ENCODE measurements around the gene BEST3.

GRCh38 chr12:69739287-69740191 is 40.4 kb upstream of the BEST3 start:
- TF ChIP-seq MXD4 (CRISPR knock-in tag; IDR thresholded peaks at IDR 0.05; ENCODE audit: borderline replicate concordance) (no peak), CTCF (IDR thresholded peaks at IDR 0.05) (no peak), CREM (CRISPR knock-in tag; IDR thresholded peaks at IDR 0.05) (no peak), USF1 (CRISPR knock-in tag; IDR thresholded peaks at IDR 0.05) (no peak)

Data from WTC11 (cell line).